HG03342 (cell line): ENCODE measurements around the gene ASXL1.
"Not testable (repeated sequence)": the region's sequence is repeated elsewhere in the genome, so short reads cannot be mapped to it uniquely, and the experiment has no call there.

ENCODE experiments used
- ATAC-seq: cut with Tn5 transposase; IDR thresholded peaks from one replicate; pipeline ENCODE4 v1.9.1; 2021; ENCODE audit warnings: mild to moderate bottlenecking, moderate library complexity; ENCODE audit not compliant: unreplicated experiment

The ASXL1 gene

DNA sequence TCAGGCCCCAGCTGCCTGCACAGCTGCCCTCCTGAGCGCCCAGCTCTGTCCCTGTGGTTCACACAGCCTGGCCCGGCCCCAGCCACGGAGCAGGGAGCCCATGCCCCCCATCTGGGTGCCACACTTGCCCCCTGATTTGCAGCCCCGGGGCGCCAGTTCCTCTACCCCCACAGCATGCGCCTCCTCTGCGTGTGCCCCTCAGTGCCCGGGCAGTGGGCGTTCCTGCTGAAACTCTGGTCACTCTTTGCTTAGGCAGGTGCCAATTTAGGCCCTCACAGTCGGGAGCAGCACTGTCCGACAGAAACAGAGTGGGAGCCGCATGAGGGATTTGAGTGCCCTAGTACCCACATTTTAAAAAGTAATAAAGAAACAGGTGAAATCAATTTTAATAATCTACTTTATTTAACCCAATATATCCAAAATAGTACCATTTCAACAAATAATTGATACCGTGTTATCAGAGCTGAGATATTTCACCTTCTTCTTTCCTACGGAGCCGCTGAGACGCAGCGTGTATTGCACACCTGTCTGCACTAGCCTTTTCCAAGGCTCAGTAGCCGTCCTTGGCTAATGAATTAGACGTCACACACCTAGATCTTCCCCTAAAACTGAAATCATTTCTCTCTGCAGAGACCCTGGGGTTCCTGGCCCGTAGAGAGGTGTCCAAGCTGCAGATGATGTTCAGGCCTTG, 106.4 kb downstream of the ASXL1 start:
- ATAC-seq: no peak

- ATAC-seq: no peak
Observed at GRCh38 chr20:32465092-32465900, 107.2 kb downstream of the ASXL1 start.

DNA sequence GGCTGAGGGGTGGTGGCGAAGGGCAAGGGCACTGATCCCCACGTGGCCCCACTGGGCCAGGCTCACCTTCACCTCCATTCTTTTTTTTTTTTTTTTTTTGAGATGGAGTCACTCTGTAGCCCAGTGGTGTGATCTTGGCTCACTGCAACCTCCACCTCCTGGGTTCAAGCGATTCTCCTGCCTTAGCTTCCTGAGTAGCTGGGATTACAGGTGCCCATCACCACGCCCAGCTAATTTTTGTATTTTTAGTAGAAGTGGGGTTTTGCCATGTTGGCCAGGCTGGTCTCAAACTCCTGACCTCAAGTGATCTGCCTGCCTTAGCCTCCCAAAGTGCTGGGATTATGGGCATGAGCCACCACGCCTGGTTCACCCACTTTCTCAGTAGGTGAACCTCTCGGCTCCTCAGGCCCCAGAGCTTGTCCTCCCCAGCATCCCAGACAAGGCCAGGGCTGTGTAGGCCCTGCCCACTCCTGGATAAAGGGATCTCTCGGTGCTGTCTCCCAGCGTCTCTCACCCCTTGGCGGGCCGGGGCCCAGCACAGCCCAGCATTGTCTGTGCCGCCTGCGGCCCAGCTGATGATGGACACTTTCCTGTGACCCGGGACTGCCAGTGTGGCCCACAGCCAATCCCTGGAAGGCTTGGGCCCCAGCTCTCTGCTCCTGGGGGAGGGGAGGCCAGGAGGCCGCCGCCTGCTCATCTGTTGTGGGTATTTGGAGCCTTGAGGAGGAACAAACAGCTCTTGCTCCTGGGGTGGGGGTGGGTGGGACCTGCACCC, 108.0 kb downstream of the ASXL1 start:
- not testable (repeated sequence) for ATAC-seq

- ATAC-seq: no peak
Observed at GRCh38 chr20:32466739-32467505, 108.8 kb downstream of the ASXL1 start.

- no peak for ATAC-seq
Observed at GRCh38 chr20:32467506-32468312, 109.6 kb downstream of the ASXL1 start.

GRCh38 chr20:32468313-32468640, 110.1 kb downstream of the ASXL1 start:
- no peak for ATAC-seq

GRCh38 chr20:32468860-32469259, 110.7 kb downstream of the ASXL1 start:
- no peak for ATAC-seq

- no peak for ATAC-seq
Observed at GRCh38 chr20:32470025-32470861, 112.1 kb downstream of the ASXL1 start.

DNA sequence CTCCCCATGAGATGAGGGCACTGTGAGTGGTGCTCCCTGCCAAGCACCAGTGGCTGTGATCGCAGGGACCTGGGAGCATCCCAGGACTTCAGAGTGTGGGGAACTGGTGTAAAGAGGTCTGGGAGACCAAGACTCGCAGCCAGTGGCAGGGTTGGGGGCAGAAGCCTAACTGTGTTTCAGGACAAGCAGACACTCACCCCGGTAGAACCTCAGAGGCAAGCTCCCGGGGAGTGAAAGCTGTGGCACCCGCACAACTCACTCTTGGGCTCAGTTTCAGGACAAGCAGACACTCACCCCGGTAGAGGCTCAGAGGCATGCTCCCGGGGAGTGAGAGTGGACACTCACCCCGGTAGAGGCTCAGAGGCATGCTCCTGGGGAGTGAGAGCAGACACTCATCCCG, 112.8 kb downstream of the ASXL1 start:
- no peak for ATAC-seq

DNA sequence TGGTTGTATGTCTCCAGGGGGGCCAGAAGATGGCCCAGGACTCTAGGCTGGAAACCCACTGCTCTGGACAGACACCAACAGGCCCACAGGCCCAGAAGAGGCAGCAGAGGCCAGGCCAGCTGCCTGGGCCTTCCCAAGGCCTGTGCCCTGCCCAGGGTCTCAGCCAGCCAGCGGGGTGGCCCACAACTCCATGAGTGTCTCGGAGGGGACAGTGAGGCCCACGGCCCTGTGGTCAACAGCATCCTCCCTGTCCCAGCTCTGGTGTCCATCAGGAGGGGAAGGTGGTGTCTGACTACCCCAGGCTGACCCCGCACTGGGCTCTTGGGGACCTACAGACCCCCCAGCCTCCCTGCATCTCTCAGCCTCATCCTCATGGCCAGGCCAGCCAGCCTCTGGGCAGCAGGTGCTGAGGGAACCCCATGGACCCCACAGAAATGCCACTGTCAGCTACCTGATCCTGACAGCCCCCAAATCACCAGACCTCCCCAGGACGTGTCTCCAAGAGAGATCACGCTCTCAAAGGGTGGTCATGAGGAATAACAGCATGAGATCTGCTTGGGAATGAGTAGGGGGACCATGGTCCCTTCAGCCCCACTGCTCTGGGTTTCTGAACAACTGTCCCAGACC, 114.6 kb downstream of the ASXL1 start:
- no peak for ATAC-seq

DNA sequence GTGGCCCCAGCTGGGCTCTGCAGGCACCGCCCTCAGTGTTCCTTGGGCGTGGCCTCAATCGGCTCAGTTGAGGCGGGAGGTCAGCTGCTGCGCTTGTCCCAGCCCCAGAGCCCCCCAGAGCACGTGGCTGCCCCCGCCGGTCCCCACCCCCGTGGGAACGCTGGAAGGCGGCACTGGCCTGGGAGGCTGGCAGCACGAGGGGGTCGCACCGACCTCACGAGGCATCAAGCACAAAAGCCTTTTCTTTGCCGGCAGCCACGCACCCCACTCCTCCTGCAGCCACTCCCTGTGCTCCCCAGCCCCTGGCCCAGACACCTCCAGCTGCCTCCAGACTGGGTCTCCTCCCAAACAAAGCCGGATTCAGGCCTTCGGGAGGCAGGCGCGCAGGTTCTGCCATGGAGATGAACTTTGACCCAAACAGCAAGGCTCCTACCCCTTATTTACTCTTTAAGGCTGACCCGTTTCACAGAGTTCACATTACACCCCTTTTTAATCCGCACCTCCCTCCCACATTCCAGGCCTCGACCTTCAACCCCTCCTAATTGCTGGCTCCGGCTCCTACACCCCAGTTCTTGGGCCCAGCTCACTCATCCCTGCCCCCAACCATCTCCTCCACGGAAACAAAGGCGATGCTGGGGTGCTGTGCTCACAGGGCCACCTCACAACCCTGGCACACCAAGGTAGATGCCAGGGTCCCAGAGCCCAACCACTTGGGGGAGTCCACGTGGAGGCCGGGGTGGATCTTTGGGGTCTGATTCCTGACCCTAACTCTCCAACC, 115.3 kb downstream of the ASXL1 start:
- no peak for ATAC-seq

DNA sequence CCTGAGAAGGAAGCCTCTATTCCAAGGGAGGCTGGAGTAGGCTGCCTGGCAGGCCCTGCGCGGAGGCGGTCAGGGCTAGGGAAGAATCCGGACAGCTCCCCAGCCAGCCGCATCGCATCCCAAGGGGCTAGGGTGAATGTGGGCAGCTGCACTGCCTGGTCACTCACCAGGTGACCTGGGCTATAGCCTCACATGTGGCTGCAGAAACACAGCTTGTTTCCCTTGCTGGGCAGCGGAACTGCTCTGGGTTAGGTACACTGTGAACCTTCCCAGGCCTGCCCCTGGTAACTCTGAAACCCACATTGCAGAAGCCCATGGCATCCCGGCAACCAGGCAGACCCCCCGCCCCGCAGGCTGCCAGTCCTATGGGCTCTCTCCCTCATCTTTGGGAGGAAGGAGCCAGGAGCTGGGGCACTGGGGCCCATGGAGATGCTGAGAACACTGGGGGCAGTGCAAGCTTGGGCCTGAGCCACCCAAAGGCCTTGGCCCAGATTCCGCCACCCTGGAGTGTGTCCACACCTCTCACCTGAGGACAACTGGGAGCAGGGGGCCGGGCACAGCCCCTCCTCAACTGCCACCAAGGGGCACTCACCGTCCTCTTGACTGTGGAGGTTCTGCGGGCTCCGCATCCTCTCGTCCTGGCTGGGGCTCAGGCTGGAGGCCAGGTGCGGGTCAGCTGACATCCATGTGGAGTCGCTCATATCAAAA, 116.0 kb downstream of the ASXL1 start:
- no peak for ATAC-seq

DNA sequence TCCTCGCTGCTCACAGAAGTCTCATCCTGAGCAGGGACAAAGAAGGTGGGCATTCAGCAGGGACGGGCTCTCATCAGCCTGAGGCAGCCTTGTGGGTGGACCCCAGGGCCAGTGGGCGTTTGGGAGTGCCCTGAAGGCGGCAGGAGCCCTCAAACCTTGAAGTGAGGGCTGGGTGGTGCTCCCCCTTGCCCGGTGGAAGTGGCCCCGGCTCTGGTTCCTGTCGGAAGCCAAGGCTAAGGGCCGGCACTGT, 116.5 kb downstream of the ASXL1 start:
- ATAC-seq: no peak

DNA sequence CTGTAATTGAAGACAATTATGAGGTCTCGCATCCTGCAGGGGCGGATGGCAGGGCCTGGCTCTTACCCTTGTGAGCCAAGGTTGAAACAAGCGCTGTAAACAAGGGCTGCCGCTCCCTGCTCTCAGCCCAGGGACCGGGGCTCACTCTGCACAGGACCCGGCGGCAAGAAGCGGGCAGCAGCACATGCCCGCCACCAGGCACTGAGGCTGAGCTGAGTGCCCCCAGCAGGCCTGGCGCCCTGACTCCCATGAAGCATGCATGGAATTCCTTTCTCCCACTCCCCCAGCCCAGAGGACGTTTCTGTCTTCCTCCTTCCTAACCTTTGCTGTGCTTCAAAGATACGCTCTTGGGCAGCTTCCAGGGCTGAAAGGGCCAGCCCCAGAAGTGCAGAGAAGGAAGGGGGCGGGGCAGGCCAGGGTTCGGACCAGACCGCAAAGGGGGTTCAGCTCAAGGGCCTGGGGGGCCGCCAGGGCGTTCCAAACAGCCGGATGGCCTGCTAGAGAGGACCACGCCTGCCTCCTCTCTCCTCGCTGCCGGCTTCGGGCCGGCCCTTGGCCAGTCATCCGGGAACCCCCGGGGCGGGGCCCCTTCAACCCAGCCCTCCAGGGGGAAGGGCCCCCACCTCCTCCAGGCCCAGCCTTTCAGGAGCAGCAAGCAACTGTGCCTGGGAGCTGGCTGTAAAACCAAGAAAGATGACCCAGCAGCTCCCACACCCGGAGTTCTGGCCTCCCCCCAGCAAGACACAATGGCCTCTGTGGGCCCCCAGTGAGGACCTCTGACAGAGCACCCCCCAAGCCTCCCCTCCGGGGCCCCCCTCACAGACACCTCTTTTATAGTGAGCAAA, 117.1 kb downstream of the ASXL1 start:
- ATAC-seq: no peak

- no peak for ATAC-seq
Observed at GRCh38 chr20:32476684-32477593, 118.8 kb downstream of the ASXL1 start.
